GM23338 (cell line): ENCODE data around the gene ZBTB42. TPM values are rescaled to one million over a fixed set of nuclear protein-coding genes. Genes with fewer than 3 reads are reported as not detected.

Experiments
- ATAC-seq: fragments of 200-7000 bp; cut with Tn5 transposase; 3 replicates; pipeline ENCODE4 v1.9.1; 2020
- DNase-seq: peaks from one replicate; pipeline ENCODE4 v3.0.0-alpha.2; 2015; ENCODE audit warnings: low spot score
- H2AFZ ChIP-seq: fragments of 200-600 bp; sonication (generic); 2 replicates; pipeline ENCODE4 v1.8.0; 2016; ENCODE audit warnings: antibody characterized with exemption, mild to moderate bottlenecking, moderate library complexity
- H3F3A ChIP-seq: fragments of 200-600 bp; sonication (generic); replicated peaks from 2 replicates; pipeline ENCODE4 v1.8.0; 2017; ENCODE audit warnings: antibody characterized with exemption, mixed run types, low read depth
- H3K27ac ChIP-seq: fragments of 200-600 bp; sonication (generic); 2 replicates; pipeline ENCODE4 v1.6.1; 2016; ENCODE audit warnings: low read depth
- H3K27me3 ChIP-seq: fragments of 200-600 bp; sonication (generic); 2 replicates; pipeline ENCODE4 v1.8.0; 2016; ENCODE audit warnings: mild to moderate bottlenecking, mixed run types, moderate library complexity; ENCODE audit not compliant: insufficient read depth
- H3K36me3 ChIP-seq: fragments of 200-600 bp; sonication (generic); 2 replicates; pipeline ENCODE4 v1.8.0; 2016; ENCODE audit warnings: mild to moderate bottlenecking; ENCODE audit not compliant: insufficient read depth
- H3K4me1 ChIP-seq: fragments of 200-600 bp; sonication (generic); 2 replicates; pipeline ENCODE4 v1.8.0; 2016; ENCODE audit warnings: mild to moderate bottlenecking, moderate library complexity; ENCODE audit not compliant: insufficient read depth
- H3K4me2 ChIP-seq: fragments of 200-600 bp; sonication (generic); 2 replicates; pipeline ENCODE4 v1.7.1; 2017; ENCODE audit warnings: mixed run types
- H3K4me3 ChIP-seq: fragments of 200-600 bp; sonication (generic); 2 replicates; pipeline ENCODE4 v1.6.1; 2016; ENCODE audit warnings: mixed run types
- H3K79me2 ChIP-seq: fragments of 200-600 bp; sonication (generic); replicated peaks from 2 replicates; pipeline ENCODE4 v1.8.0; 2017; ENCODE audit warnings: mild to moderate bottlenecking; ENCODE audit not compliant: insufficient read depth
- H3K9me2 ChIP-seq: fragments of 200-600 bp; sonication (generic); 2 replicates; pipeline ENCODE4 v1.8.0; 2017; ENCODE audit not compliant: insufficient read depth
- H4K20me1 ChIP-seq: fragments of 200-600 bp; sonication (generic); replicated peaks from 2 replicates; pipeline ENCODE4 v1.8.0; 2017; ENCODE audit warnings: mild to moderate bottlenecking; ENCODE audit not compliant: insufficient read depth
- H3K27ac Mint-ChIP-seq: 2 replicates; pipeline ENCODE4 v1.8.0; 2020; ENCODE audit warnings: inconsistent platforms, mild to moderate bottlenecking, moderate library complexity, mixed read lengths
- H3K27me3 Mint-ChIP-seq: 3 replicates; pipeline ENCODE4 v1.8.0; 2022; ENCODE audit warnings: low read depth, mild to moderate bottlenecking, moderate library complexity, mixed read lengths, inconsistent platforms; ENCODE audit not compliant: insufficient read depth, poor library complexity
- H3K36me3 Mint-ChIP-seq: 3 replicates; pipeline ENCODE4 v1.8.0; 2021; ENCODE audit warnings: low read depth, mild to moderate bottlenecking, inconsistent platforms, moderate library complexity, mixed read lengths
- H3K4me1 Mint-ChIP-seq: 3 replicates; pipeline ENCODE4 v1.8.0; 2020; ENCODE audit warnings: mild to moderate bottlenecking, inconsistent platforms, mixed read lengths
- H3K4me3 Mint-ChIP-seq: 3 replicates; pipeline ENCODE4 v1.8.0; 2021; ENCODE audit warnings: moderate library complexity, mild to moderate bottlenecking, inconsistent platforms, mixed read lengths
- H3K9me3 Mint-ChIP-seq: 3 replicates; pipeline ENCODE4 v1.8.0; 2020; ENCODE audit warnings: moderate library complexity, mild to moderate bottlenecking, inconsistent platforms, mixed read lengths
- EZH2 ChIP-seq: fragments of 200-600 bp; sonication (generic); IDR thresholded peaks from one replicate; pipeline ENCODE4 v1.8.0; 2017; ENCODE audit warnings: antibody characterized with exemption, mild to moderate bottlenecking, low read depth; ENCODE audit not compliant: unreplicated experiment
- EZH2phosphoT487 ChIP-seq: fragments of 200-600 bp; sonication (generic); IDR thresholded peaks from one replicate; pipeline ENCODE4 v1.8.1; 2018; ENCODE audit warnings: antibody characterized with exemption; ENCODE audit not compliant: unreplicated experiment
- JUNB ChIP-seq: IDR thresholded peaks from one replicate; pipeline ENCODE4 v1.6.1; 2016; ENCODE audit warnings: antibody characterized with exemption; ENCODE audit not compliant: unreplicated experiment
- NANOG ChIP-seq: IDR thresholded peaks from 2 replicates; pipeline ENCODE4 v1.6.1; 2016; ENCODE audit warnings: antibody characterized with exemption, borderline replicate concordance
- POLR2AphosphoS5 ChIP-seq: IDR thresholded peaks from 2 replicates; pipeline ENCODE4 v1.6.1; 2016; ENCODE audit warnings: antibody characterized with exemption, low read depth
- REST ChIP-seq: IDR thresholded peaks from one replicate; pipeline ENCODE4 v1.6.1; 2018; ENCODE audit warnings: antibody characterized with exemption; ENCODE audit not compliant: unreplicated experiment
- ZNF462 ChIP-seq: fragments of 250-450 bp; sonication (Bioruptor Pico); IDR thresholded peaks from 2 replicates; pipeline ENCODE4 v1.5.0; 2020; ENCODE audit warnings: mild to moderate bottlenecking, moderate library complexity
- polyA plus RNA-seq: library from polyadenylated mRNA; unstranded; fragments of >200 nt; fragmentation: Nextera tagmentation; extraction: Ambion mirVana; gene quantifications from 2 replicates; pipeline ENCODE4 v1.2.1, GENCODE V29; 2016
- total RNA-seq: library from RNA; depleted of rRNA; stranded (reverse); fragments of >200 nt; shearing (Covaris generic); gene quantifications from 2 replicates; pipeline ENCODE4 v1.2.3, GENCODE V29; 2014
- TF ChIP-seq, protein P1 (sequence below), 2 experiments: fragments of 200-600 bp in 1 of 2; sonication (generic) in 1 of 2; conservative IDR thresholded peaks; 2 replicates each; pipeline versions ENCODE4 v1.5.1 to v1.6.1; 2016 to 2017; ENCODE audit warnings: antibody characterized with exemption in 2 of 2, low read depth in 2 of 2, mild to moderate bottlenecking in 2 of 2, moderate library complexity in 1 of 2

Gene ZBTB42
- total and polyA plus RNA-seq, 2 experiments from 2014 or later = 0.70 to 4.4 TPM

GRCh38 chr14:104756477-104757237 is 44.2 kb upstream of the ZBTB42 start (continued):
- TF ChIP-seq, protein P1, sequence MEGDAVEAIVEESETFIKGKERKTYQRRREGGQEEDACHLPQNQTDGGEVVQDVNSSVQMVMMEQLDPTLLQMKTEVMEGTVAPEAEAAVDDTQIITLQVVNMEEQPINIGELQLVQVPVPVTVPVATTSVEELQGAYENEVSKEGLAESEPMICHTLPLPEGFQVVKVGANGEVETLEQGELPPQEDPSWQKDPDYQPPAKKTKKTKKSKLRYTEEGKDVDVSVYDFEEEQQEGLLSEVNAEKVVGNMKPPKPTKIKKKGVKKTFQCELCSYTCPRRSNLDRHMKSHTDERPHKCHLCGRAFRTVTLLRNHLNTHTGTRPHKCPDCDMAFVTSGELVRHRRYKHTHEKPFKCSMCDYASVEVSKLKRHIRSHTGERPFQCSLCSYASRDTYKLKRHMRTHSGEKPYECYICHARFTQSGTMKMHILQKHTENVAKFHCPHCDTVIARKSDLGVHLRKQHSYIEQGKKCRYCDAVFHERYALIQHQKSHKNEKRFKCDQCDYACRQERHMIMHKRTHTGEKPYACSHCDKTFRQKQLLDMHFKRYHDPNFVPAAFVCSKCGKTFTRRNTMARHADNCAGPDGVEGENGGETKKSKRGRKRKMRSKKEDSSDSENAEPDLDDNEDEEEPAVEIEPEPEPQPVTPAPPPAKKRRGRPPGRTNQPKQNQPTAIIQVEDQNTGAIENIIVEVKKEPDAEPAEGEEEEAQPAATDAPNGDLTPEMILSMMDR (conservative IDR thresholded peaks at IDR 0.05; ENCODE audit: low read depth in 2 of 2) = no peak
- TF ChIP-seq EZH2 (no peak), ZNF462 (no peak)

GRCh38 chr14:104757238-104757585 is 43.7 kb upstream of the ZBTB42 start:
- H3K4me3 ChIP-seq = no peak overlapping the region
- peaks cover 11% of the 10 kb centered on the region for H4K20me1 ChIP-seq
- H3K9me2 ChIP-seq = no peaks in the 10 kb centered on the region
- ATAC-seq (no peak), DNase-seq (no peak)
- peaks cover 39% of the 10 kb centered on the region for H3K79me2 ChIP-seq
- H3F3A ChIP-seq = no peaks in the 10 kb centered on the region
- no peak overlapping the region for H3K4me3 Mint-ChIP-seq
- peaks cover 30% of the 10 kb centered on the region for H3K4me1 Mint-ChIP-seq
- TF ChIP-seq NANOG = no peak
- no peak for TF ChIP-seq POLR2AphosphoS5
- no peak for TF ChIP-seq JUNB
- TF ChIP-seq REST = no peak
- TF ChIP-seq EZH2phosphoT487 = no peak
- peaks cover 33% of the 10 kb centered on the region for H3K27me3 Mint-ChIP-seq
- H3K36me3 Mint-ChIP-seq = peaks cover 70% of the 10 kb centered on the region
- no peak overlapping the region for H3K4me2 ChIP-seq
- no peak overlapping the region for H3K27ac ChIP-seq
- no peak overlapping the region for H3K27ac Mint-ChIP-seq
- H3K9me3 Mint-ChIP-seq = peaks cover 4% of the 10 kb centered on the region; the same call in 2 of the 3 replicates
- no peak overlapping the region for H2AFZ ChIP-seq
- H3K36me3 ChIP-seq = no peaks in the 10 kb centered on the region
- H3K4me1 ChIP-seq = peaks cover 6% of the 10 kb centered on the region; the same call in 1 of the 2 replicates
- H3K27me3 ChIP-seq = no peaks in the 10 kb centered on the region
